Stimulated activated CD4-positive, alpha-beta T cell treated with anti-CD3 and anti-CD28 coated beads, Interleukin-2, amount 100 ng/mL, for 48 hours (primary cell): ENCODE measurements around the gene SH2D2A.

Source experiments
- DNase-seq, 2 donors: peaks; one replicate each; pipeline ENCODE4 v3.0.0-alpha.2; 2020

The SH2D2A gene

DNA sequence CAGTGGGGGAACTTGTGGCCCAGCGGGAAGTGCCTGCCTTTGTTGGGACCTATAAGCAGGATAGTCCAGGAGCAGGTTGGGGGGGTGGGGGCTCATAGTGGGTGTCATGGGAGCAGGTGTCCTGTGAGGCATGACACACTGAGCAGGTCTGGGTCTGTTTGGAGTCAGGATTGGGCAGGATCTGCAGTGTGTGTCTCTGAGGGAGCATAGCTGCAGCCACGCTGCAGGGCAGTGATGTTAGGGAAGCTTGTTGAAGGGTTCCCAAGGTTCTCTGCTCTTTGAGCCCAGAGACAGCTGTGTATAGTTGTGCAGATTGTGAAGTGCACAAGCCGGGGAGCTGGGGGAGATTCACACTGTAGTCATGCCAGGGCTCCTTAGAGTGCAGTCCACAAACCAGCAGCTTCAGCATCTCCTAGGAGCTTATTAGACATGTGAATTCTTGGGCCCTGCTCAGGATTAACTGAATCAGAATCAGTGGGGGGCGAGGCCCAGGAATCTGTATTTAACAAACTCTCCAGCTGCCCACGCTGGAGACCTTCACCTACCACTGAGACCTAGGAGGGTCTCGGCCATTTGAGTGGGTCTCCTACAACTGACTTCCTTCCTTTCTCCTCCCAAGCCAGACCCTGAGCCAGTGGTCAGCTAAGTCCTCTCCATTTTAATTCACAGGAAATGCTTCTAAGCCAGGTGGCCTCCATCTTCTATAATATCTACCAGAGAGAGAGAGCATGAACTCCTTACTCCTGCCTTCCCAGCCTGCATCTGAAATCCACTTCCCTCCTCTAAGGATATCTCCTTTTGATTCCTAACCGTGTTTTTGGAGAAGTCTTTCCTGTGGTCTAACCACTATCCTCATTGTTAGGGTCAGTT, 31.2 kb upstream of the SH2D2A start:
- no peak for DNase-seq

DNA sequence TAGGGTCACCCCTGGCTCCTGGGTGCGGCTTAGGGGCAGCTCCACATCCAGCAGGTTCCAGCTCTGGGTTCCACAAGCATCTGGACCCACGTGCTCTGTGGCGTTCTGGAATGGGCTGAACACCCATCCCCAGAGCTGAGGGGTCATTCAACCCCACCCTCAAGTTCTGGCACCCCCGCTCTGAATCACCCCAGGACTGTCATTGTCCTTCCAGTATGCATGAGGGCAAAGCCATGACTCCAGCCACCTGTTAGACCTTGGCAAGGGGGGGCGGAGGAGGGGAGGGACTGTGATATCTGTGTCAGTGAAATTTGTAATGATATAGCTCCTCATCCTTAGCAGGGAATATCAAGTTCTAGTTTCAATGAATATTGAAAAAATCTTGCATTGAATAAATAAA, 30.0 kb upstream of the SH2D2A start:
- DNase-seq: no peak

DNA sequence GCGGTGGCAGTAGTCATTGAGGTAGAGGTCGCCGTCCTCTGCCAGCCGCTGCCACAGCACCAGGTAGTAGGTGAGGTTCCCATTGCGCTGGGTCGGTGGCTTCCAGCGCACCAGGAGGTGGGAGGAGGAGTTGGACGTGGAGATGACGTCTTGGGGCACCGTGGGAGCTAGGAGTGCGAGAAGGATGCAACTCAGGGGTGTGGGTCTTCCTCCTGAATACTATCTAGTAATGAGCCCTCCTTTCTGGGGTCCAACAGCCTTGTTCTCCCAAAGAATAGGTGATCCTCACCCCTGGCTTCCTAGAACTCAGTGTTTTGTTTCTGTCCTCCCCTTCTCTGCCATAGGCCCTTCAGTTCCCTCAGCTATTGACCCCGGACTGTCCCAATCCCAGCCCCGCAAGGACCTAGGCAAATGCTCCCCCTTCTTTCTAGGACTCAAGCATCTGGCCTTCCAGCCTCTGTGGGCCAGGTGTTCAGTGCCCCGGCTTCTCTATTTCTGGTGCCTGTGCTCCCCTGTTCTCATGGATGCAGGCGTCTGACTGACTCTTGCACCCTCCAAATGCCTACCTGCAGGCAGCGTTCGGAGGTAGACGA, 29.4 kb upstream of the SH2D2A start:
- no peak for DNase-seq

DNA sequence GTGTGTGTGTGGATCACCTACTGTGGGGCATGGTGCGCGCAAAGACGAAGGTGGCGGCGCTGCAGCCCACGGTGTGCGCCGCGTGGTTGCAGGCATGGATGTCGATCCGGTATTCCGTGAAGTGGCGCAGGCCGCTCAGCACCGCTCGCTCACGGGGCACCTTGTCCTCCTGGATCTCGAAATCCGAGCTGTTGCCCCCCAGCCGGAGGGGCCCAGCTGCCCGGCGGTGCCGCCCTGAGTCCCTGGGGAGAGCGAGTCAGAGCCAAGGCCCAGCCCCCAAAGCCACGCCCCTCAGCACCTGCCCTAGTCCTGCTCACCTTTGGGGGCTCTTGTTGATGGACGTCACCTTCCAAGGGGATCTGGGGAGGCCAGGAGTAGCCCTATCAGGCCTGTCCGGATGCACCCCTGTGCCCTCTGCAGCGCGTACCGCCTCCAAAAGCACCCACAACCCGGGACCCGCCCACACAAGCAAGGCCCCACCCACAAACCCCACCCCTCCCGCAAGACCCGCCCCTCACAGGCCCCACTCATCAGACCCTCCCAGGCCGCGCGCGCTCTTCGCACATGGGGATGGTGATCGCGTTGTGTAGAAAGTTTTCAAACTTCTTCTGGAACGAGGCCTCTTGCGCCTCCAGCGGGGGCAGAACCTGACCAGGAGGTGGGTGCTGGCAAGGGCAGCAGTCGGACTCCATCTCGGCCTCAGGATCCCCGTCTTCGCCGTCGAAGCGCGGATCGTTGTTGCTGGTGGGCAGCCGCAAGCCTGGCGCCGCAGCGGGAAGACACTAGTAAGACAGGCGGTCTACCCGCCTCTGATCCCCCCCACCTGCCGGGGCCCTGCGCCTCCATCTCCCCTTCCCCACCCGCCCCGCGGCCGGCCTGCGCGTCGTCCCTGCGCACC, 28.7 kb upstream of the SH2D2A start:
- DNase-seq: peak in 1 of 2 donors; percentile 36

DNA sequence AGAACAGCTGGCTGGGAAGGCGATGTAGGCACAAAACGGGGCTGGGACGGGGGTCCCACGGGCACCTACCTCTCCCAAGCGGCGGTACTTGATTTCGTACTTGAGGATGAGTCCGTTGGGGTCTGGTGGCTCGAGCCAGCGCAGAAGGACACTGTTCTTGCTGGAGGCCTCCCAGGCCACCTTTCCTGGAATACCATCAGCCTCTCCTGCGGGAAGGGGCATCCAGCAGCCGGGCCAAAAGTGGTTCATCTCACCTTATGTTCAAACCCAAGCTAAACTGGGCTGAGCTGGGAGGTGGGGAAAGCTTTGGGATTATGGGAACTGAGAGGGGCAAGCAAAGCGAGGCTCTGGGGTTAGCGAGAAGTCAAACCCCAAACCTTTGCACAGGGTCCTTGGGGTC, 28.0 kb upstream of the SH2D2A start:
- DNase-seq: no peak

DNA sequence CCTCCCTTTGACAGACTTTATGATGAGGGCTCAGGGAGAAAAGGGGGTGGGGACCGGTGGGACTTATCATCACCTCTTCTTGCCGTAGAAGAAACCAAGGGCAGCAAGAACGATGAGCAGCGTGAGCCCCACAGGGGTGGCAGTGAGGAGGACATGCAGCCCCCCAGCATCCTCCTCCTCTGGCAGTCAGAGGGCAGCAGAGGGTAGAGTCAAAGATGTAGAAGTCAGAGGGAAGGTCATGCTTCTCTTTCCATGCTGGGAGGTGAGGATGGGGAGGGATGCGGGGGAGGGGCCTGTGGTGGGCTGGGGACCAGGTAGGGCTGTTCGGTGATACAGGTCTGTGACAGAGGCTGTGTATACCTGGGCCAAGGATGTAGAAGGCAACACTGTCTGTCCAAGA, 27.5 kb upstream of the SH2D2A start:
- DNase-seq: no peak

DNA sequence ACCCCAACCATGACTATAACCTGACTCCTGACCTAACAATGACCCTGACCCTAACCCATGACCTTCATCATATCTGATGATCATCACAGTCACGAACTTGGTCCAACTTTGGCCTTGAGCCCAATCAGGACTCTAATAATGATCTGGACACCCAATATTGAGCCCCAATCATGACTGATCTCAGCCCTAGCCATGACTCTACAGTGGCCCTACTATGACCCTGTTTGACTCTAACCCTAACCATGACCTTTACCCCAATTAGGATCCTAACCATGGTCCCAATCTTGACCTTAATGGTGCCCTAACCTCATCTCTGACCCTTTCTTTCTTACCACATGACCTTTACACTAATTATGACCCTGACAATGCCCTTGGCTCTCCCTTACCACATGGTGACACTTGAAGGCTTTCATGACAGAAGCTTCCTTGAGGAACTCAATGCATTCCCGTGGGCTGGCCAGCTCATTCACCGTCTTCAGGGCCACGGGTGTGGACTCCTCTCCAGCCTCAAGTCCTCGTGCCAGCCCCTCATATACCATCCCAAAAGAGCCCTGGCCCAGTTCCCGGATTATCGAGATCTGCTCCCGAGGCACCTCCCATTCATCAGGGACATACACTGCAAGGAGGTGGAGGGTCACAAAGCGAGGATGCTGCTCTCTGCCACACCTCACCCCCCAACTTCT, 26.1 kb upstream of the SH2D2A start:
- no peak for DNase-seq

DNA sequence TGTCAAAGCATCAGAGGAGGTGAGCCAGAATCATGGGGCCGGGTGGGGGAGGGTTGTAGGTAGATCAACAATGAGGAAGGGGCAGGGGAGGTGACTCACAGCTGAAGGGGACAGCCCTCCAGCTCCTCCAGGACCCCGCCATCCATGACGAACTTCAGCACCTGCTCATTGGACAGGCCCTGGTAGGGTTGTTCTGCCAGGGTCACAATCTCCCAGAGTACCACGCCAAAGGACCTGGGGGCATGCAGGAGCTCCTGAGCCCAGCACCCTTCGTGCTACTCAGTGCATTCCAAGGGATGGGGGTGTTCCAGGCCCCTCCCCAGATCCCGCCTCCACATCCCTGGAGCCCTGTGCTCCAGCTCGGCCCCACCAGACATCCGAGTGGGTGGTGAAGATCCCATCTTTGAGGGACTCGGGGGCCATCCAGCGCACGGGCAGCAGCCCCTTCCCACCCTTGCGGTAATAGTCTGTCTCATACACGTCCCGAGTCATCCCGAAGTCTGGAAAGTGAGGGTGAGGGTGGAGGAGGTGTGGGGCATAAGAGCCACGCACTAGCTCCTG, 24.7 kb upstream of the SH2D2A start:
- no peak for DNase-seq

DNA sequence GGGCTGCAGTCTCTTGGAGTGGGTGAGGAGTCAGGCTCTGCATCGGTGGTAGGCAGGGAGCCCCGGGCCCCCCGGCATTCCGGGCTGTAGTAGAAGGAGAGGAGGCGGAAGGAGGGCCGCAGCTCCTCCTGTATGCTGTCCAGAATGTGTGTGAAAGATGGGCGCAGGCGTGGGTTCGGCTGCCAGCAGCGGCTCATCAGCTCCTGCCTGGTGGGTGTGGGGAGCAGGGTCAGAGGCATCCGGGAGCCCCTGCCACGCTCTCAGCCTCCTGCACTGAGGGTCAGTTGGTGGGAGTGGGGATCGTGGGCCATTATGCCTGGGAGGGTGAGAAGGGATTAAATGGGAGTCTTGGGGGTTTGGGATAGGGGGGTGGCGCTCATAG, 24.2 kb upstream of the SH2D2A start:
- no peak for DNase-seq

DNA sequence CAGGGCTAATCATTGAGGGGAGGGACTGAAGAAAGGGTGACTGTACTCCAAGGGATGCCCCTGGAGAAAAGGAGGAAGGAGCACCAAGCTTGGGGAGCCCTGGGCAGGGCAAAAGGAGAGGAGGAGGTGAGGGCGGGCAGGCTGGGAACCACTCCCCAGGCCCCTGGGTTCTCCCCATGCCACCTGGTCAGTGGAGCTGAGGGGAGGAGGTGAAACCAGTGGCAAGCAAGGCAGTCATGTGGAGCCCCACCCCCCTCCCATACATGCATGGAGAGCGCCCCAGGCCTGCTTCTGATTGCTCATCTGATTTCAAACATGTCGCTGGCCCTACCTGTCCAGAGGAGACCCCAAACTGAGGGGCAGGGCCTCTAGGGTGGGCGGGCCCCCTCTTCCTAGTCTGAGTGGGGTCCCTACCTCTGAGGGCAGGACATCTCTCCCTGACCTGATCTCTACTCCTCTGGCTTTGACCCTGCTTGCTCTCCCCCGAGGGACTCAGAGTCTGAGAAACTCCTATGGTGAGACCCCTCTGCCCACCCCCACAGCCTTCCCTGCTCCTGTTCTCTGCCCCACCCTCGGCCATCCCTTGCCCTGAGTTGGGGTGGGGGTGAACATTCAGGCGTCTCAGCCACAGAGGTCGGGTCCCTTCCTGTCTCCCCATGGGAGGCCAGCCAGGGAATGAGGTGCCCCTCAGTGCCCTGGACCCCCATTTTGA, 23.7 kb upstream of the SH2D2A start:
- no peak for DNase-seq

DNA sequence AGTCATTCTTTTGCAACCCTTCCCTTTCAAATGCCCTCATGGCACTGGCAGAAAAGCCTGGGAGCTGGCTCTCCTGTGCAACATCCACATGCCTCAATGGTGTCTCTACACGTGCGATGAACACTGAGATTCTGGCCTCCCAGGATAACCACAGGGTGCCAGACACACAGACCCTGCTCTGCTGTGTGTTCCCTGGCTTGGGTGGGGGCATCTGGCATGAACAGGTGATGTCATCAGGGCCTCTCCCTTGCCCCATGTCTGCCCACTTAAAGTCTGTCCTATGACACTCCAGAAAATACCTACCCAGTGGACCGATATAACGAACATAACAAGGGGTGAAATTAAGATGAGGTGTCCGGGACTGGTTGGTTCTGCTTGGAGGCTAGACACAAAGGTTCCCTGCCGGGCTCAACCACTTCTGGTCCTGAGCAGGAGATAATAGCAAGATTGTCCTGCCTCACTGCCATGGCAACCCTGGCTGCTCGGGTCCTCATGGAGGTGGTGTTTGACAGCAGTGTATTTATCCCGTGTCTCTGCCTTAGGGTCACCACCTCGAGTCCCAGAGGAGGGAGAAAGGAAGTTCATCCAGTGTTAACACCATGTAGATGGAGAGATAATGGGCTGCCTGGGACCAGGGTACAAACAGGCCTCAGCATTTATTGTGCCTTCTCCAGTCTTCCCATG, 22.9 kb upstream of the SH2D2A start:
- DNase-seq: no peak

DNA sequence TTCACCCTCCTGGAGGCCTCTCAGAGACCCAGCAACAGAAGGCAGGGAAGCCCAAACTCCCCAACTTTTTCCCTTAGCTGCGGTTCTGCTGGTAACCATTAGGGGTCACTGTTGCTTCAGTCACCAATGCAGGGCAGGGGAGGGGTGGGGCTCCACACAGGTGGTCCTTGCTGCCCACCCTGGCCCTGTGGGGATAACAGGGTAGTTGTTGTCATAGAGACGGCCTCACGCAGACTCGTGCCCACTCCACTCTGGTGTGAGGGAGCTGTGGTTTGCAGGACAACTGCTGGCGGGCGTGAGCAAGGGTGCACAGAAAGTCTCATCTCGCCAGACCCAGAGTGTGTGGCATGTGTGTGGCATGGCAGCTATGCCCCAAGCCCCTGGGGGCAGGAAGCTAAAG, 22.3 kb upstream of the SH2D2A start:
- peak in 1 of 2 donors; percentile 50 for DNase-seq

DNA sequence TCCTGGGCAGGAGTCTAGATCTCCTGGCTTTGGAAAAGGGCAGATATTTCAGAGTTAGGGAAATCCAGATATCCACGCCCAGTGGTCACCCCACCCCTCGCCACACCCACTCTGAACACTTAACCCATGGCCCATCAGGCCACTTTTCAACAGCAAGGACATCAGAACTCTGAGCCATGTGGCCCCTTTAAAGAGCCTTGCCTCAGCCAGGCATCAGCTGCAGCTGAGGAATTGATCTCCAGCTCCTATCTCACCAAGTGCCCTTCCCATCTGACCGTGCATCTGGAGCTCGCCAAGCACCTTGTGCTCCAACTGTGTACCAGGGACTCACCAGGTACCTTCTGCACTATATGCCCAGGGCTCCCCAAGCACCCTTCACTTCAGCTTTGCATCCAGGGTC, 20.2 kb upstream of the SH2D2A start:
- DNase-seq: no peak

DNA sequence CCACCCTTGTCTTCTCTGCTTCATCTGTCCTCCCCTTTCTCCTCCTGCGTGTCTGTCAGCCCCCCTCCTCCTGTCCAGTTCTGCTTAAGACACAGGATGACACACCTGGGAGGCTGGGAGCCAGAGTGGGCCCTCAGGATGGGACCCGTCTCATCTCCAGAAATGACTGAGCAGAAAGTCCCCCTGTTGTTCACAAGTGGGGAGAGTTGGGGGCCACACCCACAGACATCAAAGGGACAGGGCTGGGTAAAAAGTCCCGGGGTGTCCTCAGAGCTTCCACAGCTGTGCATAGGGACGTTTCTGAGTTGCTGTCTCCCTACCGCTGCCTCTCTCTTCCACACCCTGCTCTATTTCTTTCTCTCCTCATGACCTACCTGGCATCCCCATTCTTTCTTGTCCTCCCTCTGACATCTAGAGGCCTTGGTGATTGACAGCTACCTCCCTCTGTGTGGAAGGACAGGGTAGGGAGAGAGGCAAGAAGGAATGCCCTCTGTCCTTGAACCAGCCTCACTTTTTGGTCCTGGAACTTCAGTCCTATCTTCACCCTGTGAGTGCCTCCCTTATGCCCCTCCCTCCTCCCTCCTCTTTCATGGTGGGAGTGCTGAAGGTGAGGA, 19.5 kb upstream of the SH2D2A start:
- DNase-seq: peak in 1 of 2 donors; percentile 38

DNA sequence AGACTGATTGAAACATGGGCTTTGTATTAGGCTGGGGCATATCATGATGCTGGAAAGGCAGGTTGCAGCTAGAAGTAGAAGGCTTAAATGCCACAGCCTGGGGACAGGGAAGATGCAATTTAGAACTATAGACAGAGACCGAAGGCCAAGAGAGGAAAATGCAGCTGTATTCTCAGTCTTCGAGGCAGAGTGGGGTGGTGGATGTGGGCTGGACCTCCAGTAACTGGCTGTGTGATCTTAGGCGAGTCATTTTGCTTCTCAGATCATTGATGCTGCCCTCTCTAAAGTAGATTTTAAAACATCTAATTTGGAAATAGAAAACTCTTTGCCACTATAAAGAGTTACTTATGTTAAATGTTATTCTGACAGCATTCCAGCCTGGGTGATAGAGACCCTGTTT, 17.7 kb upstream of the SH2D2A start:
- DNase-seq: no peak

DNA sequence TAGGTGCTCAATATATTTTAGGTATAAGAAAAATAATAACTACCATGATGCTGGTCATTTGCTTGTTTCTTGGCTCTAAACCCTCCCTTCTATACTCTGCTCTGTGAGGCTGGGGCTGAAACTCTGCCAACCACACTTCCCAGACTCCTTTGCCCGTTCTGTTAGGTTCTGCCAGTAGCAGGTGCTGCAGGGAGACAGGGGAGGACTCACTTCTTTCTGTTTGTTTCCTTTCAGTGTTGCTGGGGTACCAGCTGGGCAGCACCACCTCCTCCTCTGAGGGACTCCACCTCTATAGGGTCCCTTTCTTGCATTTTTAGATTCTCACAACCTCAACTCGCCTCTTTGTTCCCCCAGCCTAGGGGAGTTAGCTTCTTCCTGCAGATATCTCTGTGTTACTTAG, 17.0 kb upstream of the SH2D2A start:
- no peak for DNase-seq

DNA sequence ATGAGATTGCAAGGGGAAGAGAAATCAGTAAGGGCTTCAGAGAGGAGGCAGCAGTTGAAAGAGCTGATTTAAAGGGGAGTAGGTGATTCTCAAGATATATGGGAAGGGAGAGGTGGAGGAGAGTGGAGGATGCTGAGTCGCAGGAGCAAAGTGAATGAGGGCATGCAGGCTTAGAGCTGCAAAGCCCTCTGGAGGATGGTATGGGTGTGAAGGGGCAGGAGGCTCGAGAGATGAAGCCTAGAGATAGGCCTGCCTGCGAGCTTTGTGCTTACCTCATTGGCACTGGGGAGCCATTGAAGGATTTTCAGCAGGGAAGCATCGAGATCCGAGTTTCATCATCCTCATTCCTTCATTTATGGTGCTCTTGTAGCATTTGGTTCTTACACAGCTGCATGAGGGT, 15.8 kb upstream of the SH2D2A start:
- DNase-seq: no peak

DNA sequence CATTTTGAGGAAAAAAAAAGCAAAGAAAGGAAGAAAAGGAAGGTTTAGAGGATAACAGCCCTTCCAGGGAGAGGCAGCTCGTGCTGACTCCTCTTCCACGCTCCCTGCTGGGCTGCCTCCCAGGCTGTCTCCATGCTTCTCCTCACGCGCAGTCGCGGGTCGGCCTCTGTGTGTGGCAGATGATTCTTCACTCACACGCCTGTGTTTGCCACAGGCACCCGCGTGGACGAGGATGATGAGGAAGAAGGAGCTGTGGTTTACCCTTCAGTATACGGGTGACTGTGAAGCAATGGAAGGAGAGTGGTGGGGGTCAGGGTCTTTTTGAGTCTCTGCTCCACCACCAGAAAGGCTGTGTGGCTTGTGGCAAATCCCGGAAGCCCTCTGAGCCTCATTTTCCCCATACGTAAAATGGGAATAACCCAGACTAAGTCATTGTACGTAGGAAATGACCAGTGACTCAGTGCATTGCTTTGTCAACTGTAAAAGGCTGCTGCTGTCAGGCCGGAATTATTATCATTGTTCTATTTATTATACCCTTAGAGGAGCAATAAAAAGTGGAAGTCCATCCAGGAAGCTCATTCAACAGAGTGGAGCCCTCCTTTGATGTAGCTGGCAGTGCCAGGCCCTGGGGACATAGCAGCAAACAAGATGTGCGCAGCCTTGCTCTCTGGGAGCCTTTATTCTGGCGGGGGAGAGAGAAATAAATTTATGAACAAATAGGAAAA, 11.9 kb upstream of the SH2D2A start:
- DNase-seq: no peak

DNA sequence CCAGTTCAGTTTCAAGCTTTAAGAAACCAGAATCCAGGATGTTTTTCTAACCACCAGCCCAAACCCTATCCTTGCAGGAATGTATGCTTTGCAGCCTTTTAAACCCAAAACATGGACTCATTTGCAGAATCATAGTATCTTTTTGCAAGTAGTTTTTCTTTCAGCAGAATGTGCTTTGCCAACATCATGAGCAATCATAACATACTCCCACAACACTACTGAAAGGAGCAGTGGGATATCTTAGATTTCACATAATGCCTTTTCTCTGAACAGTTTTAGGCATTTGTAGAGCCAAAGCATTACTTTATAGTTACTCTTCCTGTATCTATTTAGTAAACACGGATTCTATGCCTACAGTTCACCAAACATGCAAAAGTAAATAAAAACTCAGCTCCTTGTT, 10.0 kb upstream of the SH2D2A start:
- DNase-seq: no peak

DNA sequence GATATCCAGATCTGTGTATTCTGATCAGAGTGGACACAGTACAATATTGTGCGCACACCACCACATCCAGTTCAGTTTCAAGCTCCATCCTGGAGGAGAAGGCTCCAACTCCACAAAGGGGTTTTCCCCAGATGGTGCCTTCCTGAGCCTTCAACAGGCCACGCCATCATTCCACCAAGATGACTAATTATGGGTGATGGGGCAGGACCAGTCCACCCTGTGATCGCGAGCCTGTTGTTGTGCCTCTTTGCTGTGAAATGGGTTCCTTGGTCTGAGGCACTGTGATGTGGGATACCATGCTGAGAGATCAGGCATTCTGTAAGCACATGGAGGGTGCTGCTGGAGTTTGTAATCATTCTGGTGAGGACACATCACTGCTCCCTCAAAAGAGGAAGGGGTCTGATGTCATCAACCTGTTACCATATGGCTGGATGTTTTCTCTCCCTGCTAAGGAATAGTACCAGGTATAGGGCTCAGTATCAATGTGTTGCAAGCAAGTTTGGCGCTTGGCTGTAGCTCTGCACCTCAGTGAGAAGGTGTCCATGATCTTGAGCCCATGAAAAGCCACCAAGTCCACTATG, 6.7 kb upstream of the SH2D2A start:
- no peak for DNase-seq
